ENCODE results near the gene SLC25A14.

GRCh38 chrX:130401415-130402207, 61.9 kb downstream of the SLC25A14 start, which contains the start of gene RBMX2:
- TF ChIP-seq USF2 (IDR thresholded peaks at IDR 0.05) (no peak), REST (IDR thresholded peaks at IDR 0.05) (no peak), CTCF (IDR thresholded peaks at IDR 0.05) (no peak)

Measured in A549 (cell line).